HG03066 (cell line): ENCODE data around the gene NTMT2.
"Not testable (repeated sequence)": the region's sequence is repeated elsewhere in the genome, so short reads cannot be mapped to it uniquely, and the experiment has no call there.

Experiments
- ATAC-seq: cut with Tn5 transposase; IDR thresholded peaks from one replicate; pipeline ENCODE4 v1.9.1; 2021; ENCODE audit warnings: low read depth; ENCODE audit not compliant: unreplicated experiment

Gene NTMT2

DNA sequence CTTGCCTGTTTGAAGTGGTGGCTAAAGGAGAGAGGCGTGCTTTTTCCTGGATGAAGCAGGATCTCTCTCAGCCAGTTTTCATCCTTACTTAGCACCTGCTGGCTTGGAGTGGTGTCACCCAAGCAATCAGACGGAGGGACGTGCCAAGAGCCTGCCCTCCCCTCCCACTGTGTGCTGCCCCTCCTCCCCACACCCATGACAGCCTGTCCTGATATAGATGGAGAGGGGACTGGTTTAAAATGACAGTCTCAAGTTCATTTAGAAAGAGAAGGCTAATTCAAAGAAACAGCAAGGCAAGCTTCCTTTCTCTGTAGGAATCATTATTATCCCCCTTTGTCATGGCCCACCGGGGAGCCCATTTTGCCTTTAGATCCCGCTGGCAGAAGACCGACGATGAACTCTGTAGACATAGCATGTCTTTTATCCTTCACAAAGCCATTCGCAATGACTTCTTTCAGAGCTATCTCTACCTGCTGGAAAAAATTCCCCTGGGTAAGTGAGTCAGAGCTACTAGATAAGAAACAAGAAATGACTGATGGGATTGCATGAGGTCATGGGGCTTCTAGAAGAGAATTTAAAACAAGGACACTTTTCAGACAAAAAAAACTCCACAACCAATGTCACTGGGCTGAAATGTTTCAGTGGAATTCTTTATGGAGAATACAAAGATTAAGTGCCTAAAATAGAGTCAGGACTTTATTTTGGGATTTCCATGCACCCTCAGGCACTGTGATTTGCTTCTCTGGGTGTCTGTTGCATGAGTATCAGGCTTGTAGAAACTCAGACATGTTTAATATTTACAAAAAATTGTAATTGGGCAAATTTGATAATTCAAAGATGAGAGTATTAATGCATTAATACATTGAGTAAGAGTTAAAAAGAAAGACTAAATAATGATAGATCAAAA is at the start of gene NTMT2:
Gene NTMT2 (plus strand): TSS at position 190 of the 907 bp plus-strand sequence. CDS start 149 bp downstream, at position 339.
- no peak for ATAC-seq

DNA sequence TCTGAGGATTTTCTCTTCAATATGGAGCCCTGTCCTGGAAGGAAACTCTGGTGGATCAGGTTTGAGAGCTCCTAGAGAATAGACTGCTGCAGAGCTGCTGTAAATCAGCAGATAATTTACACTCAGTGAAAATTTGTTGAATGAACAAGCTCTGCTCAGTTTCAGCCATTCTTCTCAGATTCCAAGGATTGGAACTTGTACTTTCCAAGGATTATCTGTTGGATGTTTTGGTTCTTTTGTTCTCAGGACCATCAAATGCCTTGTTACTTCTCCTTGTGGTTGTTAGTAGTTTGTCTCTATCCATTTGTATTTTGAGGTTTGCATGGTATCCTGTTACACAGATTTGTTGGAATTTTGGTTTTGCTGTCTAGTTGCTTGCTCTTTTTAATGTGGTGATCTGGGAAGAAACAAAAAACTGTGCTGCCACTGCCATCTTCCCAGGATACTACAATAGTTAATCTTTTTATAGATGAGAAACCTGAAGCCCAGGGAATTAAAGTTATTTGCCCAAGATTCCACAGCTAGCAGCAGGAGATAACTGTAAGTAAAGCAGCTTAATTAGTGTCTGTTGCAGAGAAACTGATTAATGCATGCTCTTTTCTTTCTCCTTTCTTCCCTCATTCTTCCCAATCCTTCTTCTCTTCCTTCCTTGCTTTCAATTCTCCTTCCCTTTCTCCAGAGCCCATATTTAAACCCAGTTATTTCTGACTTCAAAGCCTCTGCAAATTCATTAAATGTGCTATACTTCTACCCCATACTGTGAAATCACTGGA is 49.6 kb upstream of the NTMT2 start:
- ATAC-seq, result no peak

DNA sequence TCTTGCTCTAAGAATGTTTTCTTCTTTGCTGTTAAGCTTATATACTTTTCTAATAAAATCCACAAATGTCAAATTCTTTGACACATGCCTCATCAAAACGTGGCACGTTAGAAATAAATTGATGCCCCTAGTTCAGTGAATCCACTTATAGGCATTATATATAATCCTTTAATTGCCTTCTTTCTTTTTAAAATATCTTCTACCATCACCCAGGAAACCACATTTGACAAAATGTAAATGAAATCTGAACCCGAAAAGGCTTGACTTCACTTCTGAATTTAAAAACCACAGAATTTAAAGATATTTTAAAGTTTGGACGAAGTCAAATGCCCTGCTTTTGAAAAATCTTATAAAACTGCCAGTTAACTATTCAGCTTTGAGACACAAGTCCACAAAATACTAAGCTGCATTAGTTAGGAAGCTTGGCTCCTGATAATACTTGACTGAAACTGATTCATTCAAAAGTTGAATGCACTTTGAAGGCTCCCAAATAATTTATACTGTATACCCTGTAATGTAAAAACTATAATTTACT is 48.9 kb upstream of the NTMT2 start:
- ATAC-seq, result no peak

DNA sequence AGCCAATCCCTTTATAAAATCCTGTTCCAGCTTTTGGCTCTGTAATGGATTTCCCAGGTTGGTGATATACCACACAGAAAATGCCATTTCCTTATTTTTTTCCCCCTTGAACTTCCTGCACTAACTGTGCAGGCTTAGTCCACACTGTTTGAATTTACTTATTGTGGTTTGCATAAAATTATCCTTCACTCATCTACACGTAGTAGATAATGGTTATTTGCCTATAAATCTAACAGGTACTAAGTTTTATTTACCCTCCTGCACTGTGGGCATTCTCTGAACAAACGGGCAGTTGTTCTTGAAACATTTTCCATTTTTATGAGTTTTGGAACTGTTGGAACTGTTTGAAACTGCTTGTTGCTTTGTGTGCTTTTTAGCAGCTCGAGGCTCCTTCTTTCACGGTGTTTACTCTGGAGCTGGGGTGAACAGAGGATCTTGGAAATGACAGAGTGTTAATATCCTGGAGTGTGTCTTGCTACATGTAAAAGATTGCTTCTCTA is 48.3 kb upstream of the NTMT2 start:
- no peak for ATAC-seq

DNA sequence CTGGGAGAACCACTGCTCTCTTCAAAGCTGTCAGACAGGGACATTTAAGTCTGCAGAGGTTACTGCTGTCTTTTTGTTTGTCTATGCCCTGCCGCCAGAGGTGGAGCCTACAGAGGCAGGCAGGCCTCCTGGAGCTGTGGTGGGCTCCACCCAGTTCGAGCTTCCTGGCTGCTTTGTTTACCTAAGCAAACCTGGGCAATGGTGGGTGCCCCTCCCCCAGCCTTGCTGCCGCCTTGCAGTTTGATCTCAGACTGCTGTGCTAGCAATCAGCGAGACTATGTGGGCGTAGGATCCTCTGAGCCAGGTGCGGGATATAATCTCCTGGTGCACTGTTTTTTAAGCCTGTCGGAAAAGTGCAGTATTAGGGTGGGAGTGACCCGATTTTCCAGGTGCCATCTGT is 32.6 kb upstream of the NTMT2 start:
- not testable (repeated sequence) for ATAC-seq

DNA sequence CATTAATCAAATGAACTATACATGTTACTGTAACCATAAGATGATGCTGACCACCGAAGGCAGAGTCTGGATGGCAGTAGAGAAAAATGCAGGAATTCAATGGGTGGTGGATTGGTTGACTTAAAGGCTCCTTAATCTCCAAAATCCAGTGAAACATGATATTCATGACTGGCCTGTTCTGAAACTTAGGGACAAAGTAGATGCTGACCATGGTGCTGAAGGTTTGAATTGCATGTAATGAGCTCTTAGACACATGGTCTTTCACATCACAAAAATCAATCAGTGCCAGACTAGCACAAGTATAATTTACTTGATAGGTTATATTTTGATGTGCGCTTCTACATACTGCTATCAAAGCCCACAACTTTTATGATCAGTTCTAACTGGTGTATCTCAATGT is 30.9 kb upstream of the NTMT2 start:
- ATAC-seq, result no peak

DNA sequence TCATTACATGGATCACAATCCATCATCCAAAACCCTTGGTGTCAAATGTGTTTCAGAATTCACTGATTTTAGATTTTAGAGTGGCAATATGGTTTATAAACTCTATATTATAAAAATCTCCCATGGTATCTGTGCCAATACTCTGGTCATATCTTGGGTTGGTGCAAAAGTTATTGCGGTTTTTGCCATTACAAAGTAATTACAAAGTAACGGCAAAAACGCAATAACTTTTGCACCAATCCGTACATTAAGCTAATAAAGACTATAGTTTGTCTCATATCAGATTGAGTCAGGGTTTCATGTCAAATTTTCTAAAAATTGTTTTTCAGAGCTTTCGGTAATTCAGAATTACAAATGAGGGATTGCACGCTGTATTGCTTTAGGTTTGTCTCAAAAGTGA is 23.4 kb upstream of the NTMT2 start:
- ATAC-seq, result no peak

DNA sequence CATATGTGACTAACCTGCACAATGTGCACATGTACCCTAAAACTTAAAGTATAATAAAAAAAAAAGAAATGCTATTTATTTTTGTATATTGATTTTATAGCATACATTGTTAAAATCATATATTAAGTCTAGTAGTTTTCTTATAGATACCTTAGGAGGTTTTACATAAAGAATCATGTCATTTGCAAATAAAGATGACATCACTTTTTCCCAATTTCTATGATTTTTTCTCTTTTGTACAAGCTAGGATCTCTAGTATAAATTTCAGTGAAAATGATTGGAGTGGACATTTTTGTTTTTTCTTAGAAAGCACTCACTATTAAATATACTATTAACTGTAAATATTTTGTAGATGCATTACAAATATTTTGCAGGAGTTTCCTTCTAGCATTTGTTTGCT is 20.5 kb upstream of the NTMT2 start:
- no peak for ATAC-seq

DNA sequence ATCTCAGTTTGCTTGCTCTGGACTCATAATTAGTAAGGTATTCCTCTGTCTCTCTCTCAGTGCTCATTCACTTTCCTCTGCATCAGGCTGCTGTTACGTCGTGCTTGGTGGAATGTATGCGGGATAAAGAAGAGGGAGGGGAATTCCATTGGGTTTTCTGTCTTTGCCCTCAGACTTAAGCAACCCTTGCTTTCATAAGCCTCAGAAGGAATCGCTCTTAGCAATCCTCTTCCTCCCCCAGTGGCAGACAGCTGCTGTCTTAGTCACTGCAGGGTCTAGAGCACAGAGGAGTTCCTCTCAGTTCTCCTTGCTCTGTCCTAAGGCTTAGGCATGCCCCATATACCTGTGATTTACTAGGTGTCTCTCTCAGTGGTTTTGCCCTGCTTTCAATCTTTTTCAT is 19.1 kb upstream of the NTMT2 start:
- ATAC-seq, result peak; percentile 99

DNA sequence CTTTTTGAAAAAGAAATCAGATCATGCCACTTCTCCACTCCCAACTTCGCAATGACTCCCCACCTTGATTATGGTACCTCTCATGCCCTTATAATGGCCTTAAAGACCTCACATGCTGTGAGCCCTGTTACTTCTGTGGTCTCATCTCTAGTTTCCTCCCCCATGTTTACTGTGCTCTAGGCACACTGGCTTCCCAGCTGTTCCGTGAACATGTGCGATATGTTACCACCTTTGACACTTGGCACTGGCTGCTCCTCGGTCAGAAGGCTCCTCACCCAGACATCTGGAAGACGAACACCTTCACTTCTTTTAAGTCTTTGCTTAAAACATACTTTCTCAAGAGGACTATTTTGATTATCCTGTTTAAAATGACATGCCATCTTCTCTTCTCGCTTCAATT is 14.3 kb upstream of the NTMT2 start:
- ATAC-seq, result no peak

DNA sequence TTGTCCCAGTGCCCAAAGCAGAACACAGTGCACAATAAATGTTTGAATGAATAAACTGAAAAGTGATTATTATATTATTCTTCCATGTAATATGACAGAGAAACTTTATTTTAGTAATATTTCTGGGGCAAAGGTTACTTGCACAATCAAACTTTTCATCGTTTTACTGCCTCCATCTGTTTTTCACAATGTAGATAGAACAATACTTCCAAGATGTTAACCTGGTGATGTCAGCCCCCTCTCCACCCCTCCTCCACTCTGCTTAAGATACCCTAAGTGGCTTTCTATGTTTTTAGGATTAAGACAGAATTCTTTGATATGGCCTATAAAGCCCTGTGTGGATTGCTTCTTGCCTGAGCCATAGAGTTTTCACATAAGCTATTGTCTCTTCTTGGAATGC is 13.8 kb upstream of the NTMT2 start:
- no peak for ATAC-seq

DNA sequence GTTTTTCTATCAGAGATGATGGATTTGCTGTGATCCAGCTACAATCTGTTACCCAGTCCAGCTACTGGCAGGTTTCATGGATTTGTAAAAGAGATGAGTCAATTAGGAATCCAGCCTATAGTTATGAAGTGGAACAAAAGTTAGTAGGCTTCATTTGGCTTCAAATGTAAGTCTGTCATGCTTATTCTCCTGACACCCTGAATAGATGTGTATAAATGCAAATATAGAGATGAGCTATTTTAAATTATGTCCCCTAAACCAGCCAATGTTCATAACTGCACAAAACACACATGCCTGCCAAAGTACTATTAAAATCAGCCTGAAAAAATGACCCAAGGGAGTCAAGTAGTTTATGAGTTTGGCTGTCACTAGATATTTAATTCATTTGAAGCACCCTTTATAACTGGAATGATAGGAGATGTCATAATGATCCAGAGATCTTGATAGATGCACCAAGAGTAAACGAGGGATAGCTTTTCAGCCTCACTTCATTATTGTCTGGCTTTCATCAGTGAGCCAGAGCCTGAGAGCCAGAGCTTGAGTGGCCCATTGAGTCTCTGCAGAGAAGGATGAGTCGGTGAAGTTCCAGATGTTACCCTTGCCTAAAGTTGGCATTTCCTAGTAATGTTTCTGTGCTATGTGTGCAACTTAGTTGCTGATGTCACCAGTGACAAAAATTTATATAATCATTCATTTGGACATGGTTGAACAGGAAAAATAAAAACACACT is 11.8 kb upstream of the NTMT2 start:
- ATAC-seq, result no peak

DNA sequence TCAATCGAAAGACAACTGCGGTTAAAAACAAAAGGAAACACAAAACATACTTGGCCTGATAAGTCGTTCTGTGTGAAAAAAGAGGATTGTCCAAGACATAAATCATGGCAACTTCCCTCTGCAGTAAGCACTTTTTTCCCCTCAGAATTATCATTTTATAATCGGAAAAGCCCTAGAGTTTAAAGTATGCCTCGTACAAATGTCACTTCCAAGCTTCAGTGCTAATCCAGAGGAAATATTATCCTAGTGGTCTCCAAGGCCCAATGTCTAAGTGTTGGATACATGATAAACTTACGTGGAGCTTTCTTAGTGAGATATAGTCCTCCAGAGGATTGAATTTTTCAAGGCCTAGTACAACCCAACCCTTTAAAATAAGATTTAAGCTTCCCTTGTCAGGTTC is 11.2 kb upstream of the NTMT2 start:
- no peak for ATAC-seq

DNA sequence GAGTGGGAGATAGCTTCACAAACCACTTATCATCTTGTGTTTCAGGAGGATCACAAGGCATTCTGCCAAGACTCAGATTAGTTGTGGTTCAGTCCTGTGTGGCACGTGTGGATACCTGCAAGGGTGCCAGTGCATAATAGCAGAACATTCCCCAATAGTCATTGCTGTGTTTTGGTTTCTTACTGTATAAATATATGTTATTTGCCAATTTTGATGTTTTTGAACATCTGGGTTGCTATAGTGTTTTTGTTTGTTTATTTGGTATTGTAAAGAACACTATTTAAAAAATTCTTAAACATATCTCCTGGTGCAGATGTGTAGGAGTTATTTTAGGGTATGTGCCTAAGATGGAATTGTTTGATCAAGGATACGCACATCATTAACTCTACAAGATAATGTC is 5.4 kb upstream of the NTMT2 start:
- ATAC-seq, result no peak

DNA sequence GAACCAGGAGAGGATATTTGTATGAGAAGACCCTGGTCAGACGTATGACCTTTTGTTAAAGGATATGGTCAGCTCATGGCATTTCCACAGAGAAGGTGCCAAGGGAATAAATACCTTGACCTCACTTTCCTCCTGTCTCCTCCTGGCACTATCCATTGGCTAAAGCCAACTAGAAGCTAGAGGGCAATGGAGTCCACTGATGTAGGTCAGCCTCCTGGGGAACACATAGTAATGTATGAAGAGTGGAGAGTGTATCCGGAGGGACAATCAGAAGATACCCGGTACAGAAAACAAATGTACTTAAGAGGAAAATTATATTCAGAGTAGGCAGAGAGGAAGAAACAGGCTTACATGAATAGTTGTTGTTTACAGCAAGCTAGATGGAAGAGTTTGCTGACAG is 698 bp upstream of the NTMT2 start:
- ATAC-seq, result no peak

DNA sequence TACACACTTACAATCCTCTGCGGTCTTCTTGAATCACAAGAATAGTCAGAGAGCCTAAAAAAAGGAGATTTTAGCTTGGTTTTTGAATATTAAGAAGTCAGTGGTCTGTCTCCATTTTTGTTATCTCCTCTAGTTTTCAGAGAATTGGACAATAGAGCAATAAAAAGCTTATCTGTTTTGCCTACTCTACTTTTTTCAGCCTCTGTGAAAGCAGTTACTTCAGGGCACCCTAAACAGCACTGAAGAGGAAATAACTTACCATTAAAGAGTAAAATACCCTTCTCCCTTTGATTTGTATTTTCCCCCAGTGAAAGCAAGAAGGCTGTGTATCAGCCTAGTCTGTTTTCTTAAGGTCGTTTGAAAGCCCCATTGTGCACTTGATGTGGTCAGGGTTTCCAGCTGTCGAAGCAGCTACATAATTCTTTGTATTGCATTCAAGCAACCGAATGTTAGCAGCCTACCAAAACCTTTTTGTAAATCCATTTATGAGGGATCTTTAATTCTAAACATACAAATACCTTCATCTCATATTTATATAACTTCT is 1.0 kb downstream of the NTMT2 start:
- ATAC-seq, result no peak

DNA sequence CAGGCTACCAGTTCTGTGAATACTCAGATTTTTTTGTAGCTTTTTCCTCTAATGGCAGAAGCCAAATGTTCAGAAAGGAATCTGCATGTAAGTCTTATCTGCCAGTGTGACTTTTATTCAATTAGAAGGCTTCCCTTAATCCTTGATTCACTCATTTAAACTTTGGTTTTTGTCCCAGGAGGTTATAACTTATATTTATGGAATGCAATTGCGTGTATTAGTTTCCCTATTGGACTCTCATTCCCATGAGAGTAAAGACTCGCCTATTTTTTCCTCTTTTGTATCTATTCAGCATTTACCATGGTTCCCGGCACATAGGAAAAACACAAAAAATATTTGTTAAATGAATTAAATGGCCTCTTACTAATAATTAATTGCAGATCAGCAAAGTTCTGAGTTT is 3.5 kb downstream of the NTMT2 start:
- no peak for ATAC-seq

DNA sequence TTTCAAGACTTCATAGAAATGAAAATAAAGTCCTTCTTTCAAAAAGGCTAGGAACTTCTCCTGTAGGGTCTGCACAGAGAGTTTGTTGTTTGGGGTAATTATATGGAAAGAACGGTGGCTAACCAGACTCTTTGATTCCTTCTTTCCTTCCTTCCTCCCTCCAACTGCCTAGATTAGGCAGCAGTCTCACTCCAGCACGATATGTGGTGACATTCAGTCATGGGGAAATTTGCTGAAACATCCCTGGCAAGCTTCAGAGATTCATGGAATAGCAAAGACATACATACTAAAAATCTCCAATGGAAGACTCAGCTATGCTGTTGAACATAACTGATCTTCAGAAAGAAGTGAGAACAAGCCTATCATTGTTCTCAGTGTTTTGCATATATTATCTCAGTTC is 4.3 kb downstream of the NTMT2 start:
- no peak for ATAC-seq

DNA sequence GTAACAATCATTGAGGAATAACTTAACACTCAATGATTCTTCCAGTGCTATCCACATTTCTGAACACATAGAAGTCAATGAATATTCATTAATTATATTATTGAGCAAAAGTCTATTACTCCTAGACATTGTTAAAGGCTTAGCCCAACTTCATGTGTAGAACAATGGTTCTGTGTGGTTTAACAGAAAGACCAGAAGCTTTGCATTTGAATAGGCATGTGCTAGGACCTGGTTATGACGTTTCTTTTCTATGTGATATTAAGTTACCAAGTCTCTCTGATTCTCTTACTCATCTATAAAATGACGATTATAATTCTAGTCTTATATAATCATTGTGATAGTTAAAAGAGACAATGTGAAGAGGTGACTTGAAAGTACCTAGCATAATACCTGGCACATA is 5.2 kb downstream of the NTMT2 start:
- no peak for ATAC-seq

DNA sequence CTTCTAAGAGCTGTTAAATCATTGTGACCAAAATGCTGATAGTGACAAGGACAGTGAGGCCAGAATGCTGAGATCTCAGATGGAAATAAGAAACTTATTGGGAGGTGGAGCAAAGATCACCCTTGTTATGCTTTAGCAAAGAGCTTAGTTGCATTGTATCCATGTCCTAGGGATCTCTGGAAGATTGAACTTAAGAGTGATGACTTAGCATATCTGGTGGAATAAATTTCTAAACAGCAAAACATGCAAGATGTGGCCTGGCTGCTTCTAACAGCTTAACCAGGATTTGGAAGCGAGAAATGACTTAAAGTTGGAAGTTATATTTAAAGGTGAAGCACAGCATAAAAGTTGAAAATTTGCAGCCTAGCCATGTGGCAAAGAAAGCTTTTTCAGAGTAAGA is 7.7 kb downstream of the NTMT2 start:
- ATAC-seq, result no peak
